Measurements from ENCODE around the gene LMO7. TPM values are rescaled to one million over a fixed set of nuclear protein-coding genes. Genes with fewer than 3 reads are reported as not detected.
"Not testable (repeated sequence)": the region's sequence is repeated elsewhere in the genome, so short reads cannot be mapped to it uniquely, and the experiment has no call there.

Gene LMO7
- total and polyA plus RNA-seq, 8 donors: 17.1 to 214 (median 72.4) TPM

DNA sequence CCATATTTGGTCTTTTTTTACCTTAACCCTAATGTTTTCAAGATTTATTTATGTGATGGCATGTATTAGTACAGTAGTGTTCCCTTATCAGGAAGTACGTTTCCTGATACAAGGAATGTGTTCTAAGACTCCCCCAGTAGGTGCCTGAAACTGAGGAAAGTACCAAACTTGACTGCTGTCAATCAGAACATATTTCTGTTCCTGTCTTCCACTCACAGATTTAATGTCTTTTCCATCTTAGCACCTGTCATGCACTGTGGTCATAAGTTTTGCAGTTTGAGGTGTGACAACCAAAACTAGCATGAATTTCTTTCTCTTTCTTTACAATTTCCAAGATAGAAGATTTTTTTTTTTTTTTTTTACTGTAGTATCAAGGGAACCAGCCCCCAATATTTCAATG is 62.9 kb downstream of the LMO7 start:
- H3K27ac ChIP-seq: no peak overlapping the region
- H3K9me3 ChIP-seq: no peaks in the 10 kb centered on the region
- no peaks in the 10 kb centered on the region for H3K36me3 ChIP-seq
- intact Hi-C loops (cut with DNase I; ENCODE audit: low total_unique reads): loop anchor here (10.0 kb wide), 1 partner anchor 166 kb away; no protein-coding TSS in a partner anchor
- DNase-seq: no peak
- TF ChIP-seq POLR2A (IDR thresholded peaks at IDR 0.05) (no peak), EP300 (IDR thresholded peaks at IDR 0.05) (no peak), POLR2AphosphoS5 (IDR thresholded peaks at IDR 0.05) (no peak)
- TF ChIP-seq, protein P1, sequence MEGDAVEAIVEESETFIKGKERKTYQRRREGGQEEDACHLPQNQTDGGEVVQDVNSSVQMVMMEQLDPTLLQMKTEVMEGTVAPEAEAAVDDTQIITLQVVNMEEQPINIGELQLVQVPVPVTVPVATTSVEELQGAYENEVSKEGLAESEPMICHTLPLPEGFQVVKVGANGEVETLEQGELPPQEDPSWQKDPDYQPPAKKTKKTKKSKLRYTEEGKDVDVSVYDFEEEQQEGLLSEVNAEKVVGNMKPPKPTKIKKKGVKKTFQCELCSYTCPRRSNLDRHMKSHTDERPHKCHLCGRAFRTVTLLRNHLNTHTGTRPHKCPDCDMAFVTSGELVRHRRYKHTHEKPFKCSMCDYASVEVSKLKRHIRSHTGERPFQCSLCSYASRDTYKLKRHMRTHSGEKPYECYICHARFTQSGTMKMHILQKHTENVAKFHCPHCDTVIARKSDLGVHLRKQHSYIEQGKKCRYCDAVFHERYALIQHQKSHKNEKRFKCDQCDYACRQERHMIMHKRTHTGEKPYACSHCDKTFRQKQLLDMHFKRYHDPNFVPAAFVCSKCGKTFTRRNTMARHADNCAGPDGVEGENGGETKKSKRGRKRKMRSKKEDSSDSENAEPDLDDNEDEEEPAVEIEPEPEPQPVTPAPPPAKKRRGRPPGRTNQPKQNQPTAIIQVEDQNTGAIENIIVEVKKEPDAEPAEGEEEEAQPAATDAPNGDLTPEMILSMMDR (IDR thresholded peaks at IDR 0.05): no peak
- no peaks in the 10 kb centered on the region for H3K27me3 ChIP-seq
- H3K4me3 ChIP-seq: no peak overlapping the region
- H3K4me1 ChIP-seq: peaks cover 0 to 21% (median 5%) of the 10 kb centered on the region in 4 donors
- 45 to 82% (median 58%) methylated on average over 1 of the region's 1 CpG for WGBS, 5 donors

DNA sequence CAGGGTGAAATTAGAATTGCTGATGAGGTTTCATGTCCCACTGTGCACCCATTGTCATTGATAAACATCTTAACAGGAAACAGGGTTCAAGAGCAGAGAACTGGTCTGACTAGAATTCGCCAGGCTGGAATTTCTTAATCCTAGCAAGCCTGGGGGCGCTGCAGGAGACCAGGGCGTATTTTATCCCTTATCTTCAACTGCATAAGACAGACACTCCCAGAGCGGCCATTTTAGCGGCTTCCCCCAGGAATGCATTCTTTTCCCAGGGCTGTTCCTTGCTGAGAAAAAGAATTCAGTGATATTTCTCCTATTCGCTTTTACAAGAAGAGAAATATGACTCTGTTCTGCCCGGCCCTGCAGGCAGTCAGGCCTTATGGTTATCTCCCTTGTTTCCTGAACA is 63.6 kb downstream of the LMO7 start:
- H3K36me3 ChIP-seq, H3K9me3 ChIP-seq, H3K27ac ChIP-seq, DNase-seq, H3K27me3 ChIP-seq, H3K4me3 ChIP-seq: not testable (repeated sequence)
- intact Hi-C loops (cut with DNase I; ENCODE audit: low total_unique reads): loop anchor here (10.0 kb wide), 1 partner anchor 165 kb away; no protein-coding TSS in a partner anchor
- 93 to 96% (median 94%) methylated on average over 7 of the region's 7 CpGs for WGBS, 5 donors
- H3K4me1 ChIP-seq: peaks cover 0 to 23% (median 3%) of the 10 kb centered on the region in 4 donors

DNA sequence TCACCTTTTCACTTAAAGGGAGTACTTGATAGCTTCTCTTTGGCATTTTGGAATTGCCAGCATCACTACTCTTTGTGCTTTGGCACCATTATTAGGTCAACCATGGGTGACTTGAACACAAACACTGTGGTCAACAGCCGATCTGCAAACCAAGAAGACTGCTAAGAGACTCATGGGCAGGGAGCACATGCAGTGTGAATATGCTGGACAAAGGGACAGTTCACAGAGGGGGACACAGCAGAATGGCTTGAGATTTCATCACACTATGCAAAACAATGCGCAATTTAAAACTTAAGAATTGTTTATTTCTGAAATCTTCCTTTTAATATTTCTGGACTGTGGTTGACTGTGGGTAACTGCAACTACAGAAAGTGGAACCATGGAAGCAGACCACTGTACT is 64.4 kb downstream of the LMO7 start:
- Histone ChIP-seq H3K27ac (no peak overlapping the region), H3K36me3 (no peaks in the 10 kb centered on the region), H3K4me3 (no peak overlapping the region), H3K4me1 (peaks cover 0 to 22% (median 0%) of the 10 kb centered on the region in 4 donors), H3K9me3 (no peaks in the 10 kb centered on the region), H3K27me3 (no peaks in the 10 kb centered on the region)
- 91 to 96% (median 91%) methylated on average over 2 of the region's 2 CpGs for WGBS, 5 donors
- DNase-seq: no peak
- intact Hi-C loops (cut with DNase I; ENCODE audit: low total_unique reads): no loop called here
- TF ChIP-seq EP300 (IDR thresholded peaks at IDR 0.05): no peak
- TF ChIP-seq POLR2A (IDR thresholded peaks at IDR 0.05): no peak
- TF ChIP-seq POLR2AphosphoS5 (IDR thresholded peaks at IDR 0.05): no peak
- TF ChIP-seq, protein P1 (IDR thresholded peaks at IDR 0.05): no peak

DNA sequence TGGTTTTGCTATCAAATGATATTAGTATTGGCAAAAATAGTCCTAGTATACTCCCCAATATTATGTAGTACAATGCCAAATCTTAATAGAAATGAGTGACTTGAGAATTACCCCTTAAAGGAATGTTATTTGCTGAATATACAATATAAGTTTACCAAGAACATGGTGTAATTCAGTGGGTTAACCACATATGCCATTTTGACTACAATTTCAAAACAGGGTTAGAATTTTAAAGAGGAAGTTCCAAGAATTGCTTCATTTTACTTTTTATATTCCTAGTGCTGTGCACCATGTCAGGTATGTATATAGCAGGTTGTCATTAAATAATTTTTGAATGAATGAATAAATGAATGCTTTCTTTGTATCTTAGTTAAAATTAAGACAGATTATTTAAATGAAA is 66.3 kb downstream of the LMO7 start:
- Histone ChIP-seq H3K27me3 (no peaks in the 10 kb centered on the region), H3K9me3 (no peaks in the 10 kb centered on the region), H3K27ac (no peak overlapping the region)

DNA sequence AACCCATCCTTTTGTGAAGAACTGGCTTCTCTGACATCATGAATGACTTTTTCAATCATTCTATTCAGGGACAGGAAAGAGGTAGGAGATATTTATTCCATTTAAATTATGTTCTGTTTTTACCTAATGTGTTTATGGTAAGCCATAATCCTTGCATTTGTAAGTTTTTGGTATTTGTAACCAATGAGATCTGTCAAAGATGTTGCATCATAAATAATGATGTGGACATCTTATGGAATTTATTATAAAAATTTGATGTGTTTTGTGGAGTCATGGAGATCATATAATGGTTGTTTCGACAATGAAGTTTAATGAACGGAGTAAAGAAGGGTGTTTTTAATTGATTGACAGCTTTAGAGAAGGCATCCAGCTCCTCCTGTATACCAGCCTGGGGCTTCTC is 67.6 kb downstream of the LMO7 start:
- Histone ChIP-seq H3K9me3 (no peaks in the 10 kb centered on the region), H3K36me3 (no peaks in the 10 kb centered on the region), H3K27ac (no peak overlapping the region), H3K4me3 (no peak overlapping the region), H3K27me3 (no peaks in the 10 kb centered on the region), H3K4me1 (peaks cover 0 to 16% (median 0%) of the 10 kb centered on the region in 4 donors)
- 93 to 100% (median 97%) methylated on average over 2 of the region's 2 CpGs for WGBS, 5 donors
- no peak for TF ChIP-seq EP300 (IDR thresholded peaks at IDR 0.05)
- TF ChIP-seq, protein P1 (IDR thresholded peaks at IDR 0.05): no peak
- no peak for TF ChIP-seq POLR2A (IDR thresholded peaks at IDR 0.05)
- TF ChIP-seq POLR2AphosphoS5 (IDR thresholded peaks at IDR 0.05): no peak
- intact Hi-C loops (cut with DNase I; ENCODE audit: low total_unique reads): no loop called here
- no peak for DNase-seq

More for the DNA sequence above, 66.3 kb downstream of the LMO7 start:
- no peak for TF ChIP-seq POLR2A (IDR thresholded peaks at IDR 0.05)
- no peak for TF ChIP-seq POLR2AphosphoS5 (IDR thresholded peaks at IDR 0.05)
- H3K4me1 ChIP-seq: peaks cover 0 to 16% (median 0%) of the 10 kb centered on the region in 4 donors
- H3K36me3 ChIP-seq: no peaks in the 10 kb centered on the region
- H3K4me3 ChIP-seq: no peak overlapping the region
- DNase-seq: no peak
- intact Hi-C loops (cut with DNase I; ENCODE audit: low total_unique reads): no loop called here

All from stomach (tissue), 9 donors.